PC-9 (cell line): ENCODE measurements around the gene CHRNA9. TPM values are rescaled to one million over a fixed set of nuclear protein-coding genes. Genes with fewer than 3 reads are reported as not detected.
A peak's percentile ranks its signal among the peaks of the same experiment; 100 is the strongest.

Experiments used
- BruUV-seq: library from RNA; stranded (reverse); fragments of 400-500 nt; replicated peaks from 2 replicates; lab custom pipeline; 2021; lab: Mats Ljungman, UMichigan
- CTCF ChIA-PET: fragments of 300-600 bp; sonication (Branson Sonifier 250); formaldehyde crosslinking; loops from one replicate; lab custom pipeline; 2022; ENCODE audit warnings: antibody characterized with exemption; lab: Charles Lee
- POLR2A ChIA-PET: fragments of 300-600 bp; sonication (Branson Sonifier 250); formaldehyde crosslinking; loops from one replicate; lab custom pipeline; 2022; ENCODE audit warnings: antibody characterized with exemption; ENCODE audit not compliant: unreplicated experiment; lab: Charles Lee
- DNase-seq, 2 experiments: peaks; one replicate each; pipeline versions ENCODE4 v3.0.0 to v3.0.0-alpha.2; 2015 to 2022; ENCODE audit warnings: mixed read lengths in 1 of 2
- H2AFZ ChIP-seq: fragments of 200-600 bp; sonication (generic); 2 replicates; pipeline ENCODE4 v1.8.1; 2017; ENCODE audit warnings: antibody characterized with exemption
- H3F3A ChIP-seq: fragments of 200-600 bp; sonication (generic); 2 replicates; pipeline ENCODE4 v1.8.1; 2017; ENCODE audit warnings: antibody characterized with exemption, mild to moderate bottlenecking, low read depth; ENCODE audit not compliant: insufficient read depth
- H3K27ac ChIP-seq: fragments of 200-600 bp; sonication (generic); 2 replicates; pipeline ENCODE4 v1.6.1; 2016; ENCODE audit warnings: mixed run types
- H3K27me3 ChIP-seq: fragments of 200-600 bp; sonication (generic); 2 replicates; pipeline ENCODE4 v1.6.1; 2016; ENCODE audit warnings: low read depth, mixed run types; ENCODE audit not compliant: insufficient read depth
- H3K36me3 ChIP-seq: fragments of 200-600 bp; sonication (generic); 2 replicates; pipeline ENCODE4 v1.6.1; 2016; ENCODE audit warnings: low read depth, mixed run types
- H3K4me1 ChIP-seq: fragments of 200-600 bp; sonication (generic); replicated peaks from 2 replicates; pipeline ENCODE4 v1.6.1; 2016; ENCODE audit warnings: mixed run types; ENCODE audit not compliant: insufficient read depth
- H3K4me2 ChIP-seq: fragments of 200-600 bp; sonication (generic); 2 replicates; pipeline ENCODE4 v1.6.1; 2017; ENCODE audit warnings: mixed run types
- H3K4me3 ChIP-seq: fragments of 200-600 bp; sonication (generic); 2 replicates; pipeline ENCODE4 v1.6.1; 2016; ENCODE audit warnings: mixed run types
- H3K79me2 ChIP-seq: fragments of 200-600 bp; sonication (generic); 2 replicates; pipeline ENCODE4 v1.6.1; 2017; ENCODE audit warnings: low read depth, mixed run types
- H3K9me2 ChIP-seq: fragments of 200-600 bp; sonication (generic); 2 replicates; pipeline ENCODE4 v1.8.1; 2017; ENCODE audit warnings: mild to moderate bottlenecking; ENCODE audit not compliant: insufficient read depth
- H3K9me3 ChIP-seq: fragments of 200-600 bp; sonication (generic); 2 replicates; pipeline ENCODE4 v1.8.1; 2016; ENCODE audit warnings: low read depth; ENCODE audit not compliant: insufficient read depth
- H4K20me1 ChIP-seq: fragments of 200-600 bp; sonication (generic); 2 replicates; pipeline ENCODE4 v1.8.1; 2017; ENCODE audit not compliant: insufficient read depth
- CTCF ChIP-seq: fragments of 200-600 bp; sonication (generic); conservative IDR thresholded peaks from 2 replicates; pipeline ENCODE4 v1.6.1; 2017; ENCODE audit warnings: mixed run types, antibody characterized with exemption, mild to moderate bottlenecking, moderate library complexity
- EZH2 ChIP-seq: fragments of 200-600 bp; sonication (generic); IDR thresholded peaks from 2 replicates; pipeline ENCODE4 v1.8.0; 2017; ENCODE audit warnings: antibody characterized with exemption, low read depth
- intact Hi-C: fragments of 100-400 bp; cut with micrococcal nuclease; formaldehyde crosslinking; loops from one replicate; pipeline ENCODE4 v1.10.0; 2022; ENCODE audit not compliant: unreplicated experiment
- total RNA-seq: library from RNA; stranded (reverse); gene quantifications from 2 replicates; pipeline ENCODE4 v1.2.3, GENCODE V29; 2021

The CHRNA9 gene
- total RNA-seq, 1 experiment from 2014 or later, result not detected

GRCh38 chr4:40331101-40331745 lies 3.9 kb upstream of the CHRNA9 start:
- peaks cover 64% of the 10 kb centered on the region for H3K4me1 ChIP-seq
- no peak for DNase-seq
- no peaks in the 10 kb centered on the region; the same call in 1 of the 2 replicates for H3K9me3 ChIP-seq
- peaks cover 26% of the 10 kb centered on the region; the same call in 1 of the 2 replicates for H3F3A ChIP-seq
- no peak overlapping the region for H3K27ac ChIP-seq
- no peaks in the 10 kb centered on the region for H3K9me2 ChIP-seq
- H3K4me2 ChIP-seq, result no peak overlapping the region
- H4K20me1 ChIP-seq, result no peaks in the 10 kb centered on the region
- no peak overlapping the region for H2AFZ ChIP-seq
- ChIA-PET CTCF (no interaction called here), POLR2A (no interaction called here)
- H3K36me3 ChIP-seq, result no peaks in the 10 kb centered on the region
- H3K27me3 ChIP-seq, result no peaks in the 10 kb centered on the region
- no peak overlapping the region for H3K4me3 ChIP-seq
- no peak for TF ChIP-seq CTCF
- no peak for TF ChIP-seq EZH2
- no TSS peak for BruUV-seq
- intact Hi-C loops, result loop anchor here (5.0 kb wide), 1 partner anchor 71 kb away; no protein-coding TSS in a partner anchor
- no peaks in the 10 kb centered on the region for H3K79me2 ChIP-seq

- Histone ChIP-seq H4K20me1 (no peaks in the 10 kb centered on the region), H3F3A (peaks cover 26% of the 10 kb centered on the region; the same call in 1 of the 2 replicates), H3K4me2 (no peak overlapping the region), H3K4me1 (peaks cover 61% of the 10 kb centered on the region), H3K4me3 (no peak overlapping the region), H3K9me3 (no peaks in the 10 kb centered on the region; the same call in 1 of the 2 replicates), H3K27ac (no peak overlapping the region), H3K79me2 (no peaks in the 10 kb centered on the region), H3K9me2 (no peaks in the 10 kb centered on the region), H3K36me3 (no peaks in the 10 kb centered on the region), H2AFZ (no peak overlapping the region), H3K27me3 (no peaks in the 10 kb centered on the region)
- ChIA-PET POLR2A (no interaction called here), CTCF (interaction anchor here (0.6 kb wide), 1 partner anchor 447 kb away, joined by 4 read pairs; no protein-coding TSS in a partner anchor)
- intact Hi-C loops, result loop anchor here (5.0 kb wide), 1 partner anchor 70 kb away; no protein-coding TSS in a partner anchor
- no peak for DNase-seq
- TF ChIP-seq EZH2 (no peak), CTCF (no peak)
- no TSS peak for BruUV-seq
Measured at GRCh38 chr4:40331961-40332360, 3.2 kb upstream of the CHRNA9 start.

- peak overlapping the region; percentile 42; the same call in 1 of the 2 replicates for H2AFZ ChIP-seq
- no peaks in the 10 kb centered on the region for H3K9me2 ChIP-seq
- H3K9me3 ChIP-seq, result no peaks in the 10 kb centered on the region; the same call in 1 of the 2 replicates
- no peaks in the 10 kb centered on the region for H3K27me3 ChIP-seq
- H3K4me1 ChIP-seq, result peaks cover 41% of the 10 kb centered on the region
- peaks cover 21% of the 10 kb centered on the region; the same call in 1 of the 2 replicates for H3F3A ChIP-seq
- H3K79me2 ChIP-seq, result no peaks in the 10 kb centered on the region
- H3K36me3 ChIP-seq, result no peaks in the 10 kb centered on the region
- no peaks in the 10 kb centered on the region for H4K20me1 ChIP-seq
- H3K27ac ChIP-seq, result peak overlapping the region; percentile 93
- CTCF ChIA-PET, result interaction anchor here (0.5 to 0.6 kb wide), 2 partner anchors 62 to 400 kb away, joined by 3 read pairs; no protein-coding TSS in a partner anchor
- DNase-seq, result peak; percentile 67 to 93
- POLR2A ChIA-PET, result interaction anchor here (0.5 to 0.7 kb wide), 5 partner anchors 22 to 530 kb away, joined by 3 to 15 read pairs (median 5); no protein-coding TSS in a partner anchor
- intact Hi-C loops, result loop anchor here (5.0 kb wide), 1 partner anchor 68 kb away; no protein-coding TSS in a partner anchor
- H3K4me2 ChIP-seq, result peak overlapping the region; percentile 71
- peak overlapping the region; percentile 5; the same call in 1 of the 2 replicates for H3K4me3 ChIP-seq
- TF ChIP-seq EZH2 (no peak), CTCF (no peak)
- no TSS peak for BruUV-seq
Measured at GRCh38 chr4:40333921-40334352, 1.2 kb upstream of the CHRNA9 start.
